GM23338 (cell line): Measurements from ENCODE around the gene CENPP. TPM values are rescaled to one million over a fixed set of nuclear protein-coding genes. Genes with fewer than 3 reads are reported as not detected.

Source experiments
- ATAC-seq: fragments of 200-7000 bp; cut with Tn5 transposase; 3 replicates; pipeline ENCODE4 v1.9.1; 2020
- DNase-seq: peaks from one replicate; pipeline ENCODE4 v3.0.0-alpha.2; 2015; ENCODE audit warnings: low spot score
- H2AFZ ChIP-seq: fragments of 200-600 bp; sonication (generic); 2 replicates; pipeline ENCODE4 v1.8.0; 2016; ENCODE audit warnings: antibody characterized with exemption, mild to moderate bottlenecking, moderate library complexity
- H3F3A ChIP-seq: fragments of 200-600 bp; sonication (generic); replicated peaks from 2 replicates; pipeline ENCODE4 v1.8.0; 2017; ENCODE audit warnings: antibody characterized with exemption, mixed run types, low read depth
- H3K27ac ChIP-seq: fragments of 200-600 bp; sonication (generic); 2 replicates; pipeline ENCODE4 v1.6.1; 2016; ENCODE audit warnings: low read depth
- H3K27me3 ChIP-seq: fragments of 200-600 bp; sonication (generic); 2 replicates; pipeline ENCODE4 v1.8.0; 2016; ENCODE audit warnings: mild to moderate bottlenecking, mixed run types, moderate library complexity; ENCODE audit not compliant: insufficient read depth
- H3K36me3 ChIP-seq: fragments of 200-600 bp; sonication (generic); 2 replicates; pipeline ENCODE4 v1.8.0; 2016; ENCODE audit warnings: mild to moderate bottlenecking; ENCODE audit not compliant: insufficient read depth
- H3K4me1 ChIP-seq: fragments of 200-600 bp; sonication (generic); 2 replicates; pipeline ENCODE4 v1.8.0; 2016; ENCODE audit warnings: mild to moderate bottlenecking, moderate library complexity; ENCODE audit not compliant: insufficient read depth
- H3K4me2 ChIP-seq: fragments of 200-600 bp; sonication (generic); 2 replicates; pipeline ENCODE4 v1.7.1; 2017; ENCODE audit warnings: mixed run types
- H3K4me3 ChIP-seq: fragments of 200-600 bp; sonication (generic); 2 replicates; pipeline ENCODE4 v1.6.1; 2016; ENCODE audit warnings: mixed run types
- H3K79me2 ChIP-seq: fragments of 200-600 bp; sonication (generic); replicated peaks from 2 replicates; pipeline ENCODE4 v1.8.0; 2017; ENCODE audit warnings: mild to moderate bottlenecking; ENCODE audit not compliant: insufficient read depth
- H3K9me2 ChIP-seq: fragments of 200-600 bp; sonication (generic); 2 replicates; pipeline ENCODE4 v1.8.0; 2017; ENCODE audit not compliant: insufficient read depth
- H4K20me1 ChIP-seq: fragments of 200-600 bp; sonication (generic); replicated peaks from 2 replicates; pipeline ENCODE4 v1.8.0; 2017; ENCODE audit warnings: mild to moderate bottlenecking; ENCODE audit not compliant: insufficient read depth
- H3K27ac Mint-ChIP-seq: 2 replicates; pipeline ENCODE4 v1.8.0; 2020; ENCODE audit warnings: inconsistent platforms, mild to moderate bottlenecking, moderate library complexity, mixed read lengths
- H3K27me3 Mint-ChIP-seq: 3 replicates; pipeline ENCODE4 v1.8.0; 2022; ENCODE audit warnings: low read depth, mild to moderate bottlenecking, moderate library complexity, mixed read lengths, inconsistent platforms; ENCODE audit not compliant: insufficient read depth, poor library complexity
- H3K36me3 Mint-ChIP-seq: 3 replicates; pipeline ENCODE4 v1.8.0; 2021; ENCODE audit warnings: low read depth, mild to moderate bottlenecking, inconsistent platforms, moderate library complexity, mixed read lengths
- H3K4me1 Mint-ChIP-seq: 3 replicates; pipeline ENCODE4 v1.8.0; 2020; ENCODE audit warnings: mild to moderate bottlenecking, inconsistent platforms, mixed read lengths
- H3K4me3 Mint-ChIP-seq: 3 replicates; pipeline ENCODE4 v1.8.0; 2021; ENCODE audit warnings: moderate library complexity, mild to moderate bottlenecking, inconsistent platforms, mixed read lengths
- H3K9me3 Mint-ChIP-seq: 3 replicates; pipeline ENCODE4 v1.8.0; 2020; ENCODE audit warnings: moderate library complexity, mild to moderate bottlenecking, inconsistent platforms, mixed read lengths
- EZH2 ChIP-seq: fragments of 200-600 bp; sonication (generic); IDR thresholded peaks from one replicate; pipeline ENCODE4 v1.8.0; 2017; ENCODE audit warnings: antibody characterized with exemption, mild to moderate bottlenecking, low read depth; ENCODE audit not compliant: unreplicated experiment
- EZH2phosphoT487 ChIP-seq: fragments of 200-600 bp; sonication (generic); IDR thresholded peaks from one replicate; pipeline ENCODE4 v1.8.1; 2018; ENCODE audit warnings: antibody characterized with exemption; ENCODE audit not compliant: unreplicated experiment
- JUNB ChIP-seq: IDR thresholded peaks from one replicate; pipeline ENCODE4 v1.6.1; 2016; ENCODE audit warnings: antibody characterized with exemption; ENCODE audit not compliant: unreplicated experiment
- NANOG ChIP-seq: IDR thresholded peaks from 2 replicates; pipeline ENCODE4 v1.6.1; 2016; ENCODE audit warnings: antibody characterized with exemption, borderline replicate concordance
- POLR2AphosphoS5 ChIP-seq: IDR thresholded peaks from 2 replicates; pipeline ENCODE4 v1.6.1; 2016; ENCODE audit warnings: antibody characterized with exemption, low read depth
- STAT1 ChIP-seq: IDR thresholded peaks from one replicate; pipeline ENCODE4 v1.6.1; 2016; ENCODE audit warnings: antibody characterized with exemption; ENCODE audit not compliant: unreplicated experiment
- ZNF114 ChIP-seq: fragments of 250-450 bp; sonication (Bioruptor Pico); IDR thresholded peaks from 2 replicates; pipeline ENCODE4 v1.5.0; 2020; ENCODE audit warnings: mild to moderate bottlenecking, moderate library complexity
- ZNF331 ChIP-seq: fragments of 250-450 bp; sonication (Bioruptor Pico); IDR thresholded peaks from 2 replicates; pipeline ENCODE4 v1.5.0; 2020; ENCODE audit warnings: low read depth, mild to moderate bottlenecking, moderate library complexity
- ZNF462 ChIP-seq: fragments of 250-450 bp; sonication (Bioruptor Pico); IDR thresholded peaks from 2 replicates; pipeline ENCODE4 v1.5.0; 2020; ENCODE audit warnings: mild to moderate bottlenecking, moderate library complexity
- polyA plus RNA-seq: library from polyadenylated mRNA; unstranded; fragments of >200 nt; fragmentation: Nextera tagmentation; extraction: Ambion mirVana; gene quantifications from 2 replicates; pipeline ENCODE4 v1.2.1, GENCODE V29; 2016
- total RNA-seq: library from RNA; depleted of rRNA; stranded (reverse); fragments of >200 nt; shearing (Covaris generic); gene quantifications from 2 replicates; pipeline ENCODE4 v1.2.3, GENCODE V29; 2014
- TF ChIP-seq, protein P1 (sequence below): IDR thresholded peaks from 2 replicates; pipeline ENCODE4 v1.6.1; 2016; ENCODE audit warnings: antibody characterized with exemption
- TF ChIP-seq, protein P2 (sequence below), 2 experiments: fragments of 200-600 bp in 1 of 2; sonication (generic) in 1 of 2; conservative IDR thresholded peaks; 2 replicates each; pipeline versions ENCODE4 v1.5.1 to v1.6.1; 2016 to 2017; ENCODE audit warnings: antibody characterized with exemption in 2 of 2, low read depth in 2 of 2, mild to moderate bottlenecking in 2 of 2, moderate library complexity in 1 of 2
- TF ChIP-seq, protein P3 (sequence below): IDR thresholded peaks from one replicate; pipeline ENCODE4 v1.6.1; 2018; ENCODE audit warnings: antibody characterized with exemption; ENCODE audit not compliant: unreplicated experiment

CENPP gene
- total and polyA plus RNA-seq, 2 experiments from 2014 or later, result 11.0 to 12.6 TPM

- TF ChIP-seq EZH2, result no peak
- no peak for TF ChIP-seq EZH2phosphoT487
- no peak for TF ChIP-seq JUNB
- no peak for TF ChIP-seq STAT1
- TF ChIP-seq POLR2AphosphoS5, result no peak
- TF ChIP-seq ZNF114 (CRISPR knock-in tag), result no peak
- TF ChIP-seq, protein P1, sequence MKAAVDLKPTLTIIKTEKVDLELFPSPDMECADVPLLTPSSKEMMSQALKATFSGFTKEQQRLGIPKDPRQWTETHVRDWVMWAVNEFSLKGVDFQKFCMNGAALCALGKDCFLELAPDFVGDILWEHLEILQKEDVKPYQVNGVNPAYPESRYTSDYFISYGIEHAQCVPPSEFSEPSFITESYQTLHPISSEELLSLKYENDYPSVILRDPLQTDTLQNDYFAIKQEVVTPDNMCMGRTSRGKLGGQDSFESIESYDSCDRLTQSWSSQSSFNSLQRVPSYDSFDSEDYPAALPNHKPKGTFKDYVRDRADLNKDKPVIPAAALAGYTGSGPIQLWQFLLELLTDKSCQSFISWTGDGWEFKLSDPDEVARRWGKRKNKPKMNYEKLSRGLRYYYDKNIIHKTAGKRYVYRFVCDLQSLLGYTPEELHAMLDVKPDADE, result no peak
- TF ChIP-seq ZNF331 (CRISPR knock-in tag), result no peak
- TF ChIP-seq, protein P2, sequence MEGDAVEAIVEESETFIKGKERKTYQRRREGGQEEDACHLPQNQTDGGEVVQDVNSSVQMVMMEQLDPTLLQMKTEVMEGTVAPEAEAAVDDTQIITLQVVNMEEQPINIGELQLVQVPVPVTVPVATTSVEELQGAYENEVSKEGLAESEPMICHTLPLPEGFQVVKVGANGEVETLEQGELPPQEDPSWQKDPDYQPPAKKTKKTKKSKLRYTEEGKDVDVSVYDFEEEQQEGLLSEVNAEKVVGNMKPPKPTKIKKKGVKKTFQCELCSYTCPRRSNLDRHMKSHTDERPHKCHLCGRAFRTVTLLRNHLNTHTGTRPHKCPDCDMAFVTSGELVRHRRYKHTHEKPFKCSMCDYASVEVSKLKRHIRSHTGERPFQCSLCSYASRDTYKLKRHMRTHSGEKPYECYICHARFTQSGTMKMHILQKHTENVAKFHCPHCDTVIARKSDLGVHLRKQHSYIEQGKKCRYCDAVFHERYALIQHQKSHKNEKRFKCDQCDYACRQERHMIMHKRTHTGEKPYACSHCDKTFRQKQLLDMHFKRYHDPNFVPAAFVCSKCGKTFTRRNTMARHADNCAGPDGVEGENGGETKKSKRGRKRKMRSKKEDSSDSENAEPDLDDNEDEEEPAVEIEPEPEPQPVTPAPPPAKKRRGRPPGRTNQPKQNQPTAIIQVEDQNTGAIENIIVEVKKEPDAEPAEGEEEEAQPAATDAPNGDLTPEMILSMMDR (conservative IDR thresholded peaks at IDR 0.05; ENCODE audit: low read depth in 2 of 2), result no peak
- TF ChIP-seq NANOG, result no peak
Measured at GRCh38 chr9:92638621-92639101, 312.9 kb downstream of the CENPP start (continued).

- Mint-ChIP-seq H3K9me3 (no peaks in the 10 kb centered on the region), H3K36me3 (peaks cover 33% of the 10 kb centered on the region), H3K27me3 (peaks cover 8% of the 10 kb centered on the region), H3K4me3 (no peak overlapping the region), H3K4me1 (no peaks in the 10 kb centered on the region; the same call in 1 of the 3 replicates), H3K27ac (no peak overlapping the region)
- DNase-seq (no peak), ATAC-seq (no peak)
- peaks cover 8% of the 10 kb centered on the region for H4K20me1 ChIP-seq
- no peaks in the 10 kb centered on the region for H3K27me3 ChIP-seq
- no peaks in the 10 kb centered on the region for H3K9me2 ChIP-seq
- no peak overlapping the region for H3K4me2 ChIP-seq
- H3K27ac ChIP-seq, result no peak overlapping the region
- no peak overlapping the region for H2AFZ ChIP-seq
- H3K79me2 ChIP-seq, result no peaks in the 10 kb centered on the region
- H3F3A ChIP-seq, result 0 out of 2 replicates have a peak, but pooled peaks cover 4% of the 10 kb centered on the region
- no peaks in the 10 kb centered on the region; the same call in 1 of the 2 replicates for H3K36me3 ChIP-seq
- no peaks in the 10 kb centered on the region for H3K4me1 ChIP-seq
- no peak overlapping the region for H3K4me3 ChIP-seq
- TF ChIP-seq EZH2phosphoT487 (no peak), ZNF462 (CRISPR knock-in tag) (no peak), JUNB (no peak), EZH2 (no peak), POLR2AphosphoS5 (no peak), STAT1 (no peak)
- TF ChIP-seq, protein P3, sequence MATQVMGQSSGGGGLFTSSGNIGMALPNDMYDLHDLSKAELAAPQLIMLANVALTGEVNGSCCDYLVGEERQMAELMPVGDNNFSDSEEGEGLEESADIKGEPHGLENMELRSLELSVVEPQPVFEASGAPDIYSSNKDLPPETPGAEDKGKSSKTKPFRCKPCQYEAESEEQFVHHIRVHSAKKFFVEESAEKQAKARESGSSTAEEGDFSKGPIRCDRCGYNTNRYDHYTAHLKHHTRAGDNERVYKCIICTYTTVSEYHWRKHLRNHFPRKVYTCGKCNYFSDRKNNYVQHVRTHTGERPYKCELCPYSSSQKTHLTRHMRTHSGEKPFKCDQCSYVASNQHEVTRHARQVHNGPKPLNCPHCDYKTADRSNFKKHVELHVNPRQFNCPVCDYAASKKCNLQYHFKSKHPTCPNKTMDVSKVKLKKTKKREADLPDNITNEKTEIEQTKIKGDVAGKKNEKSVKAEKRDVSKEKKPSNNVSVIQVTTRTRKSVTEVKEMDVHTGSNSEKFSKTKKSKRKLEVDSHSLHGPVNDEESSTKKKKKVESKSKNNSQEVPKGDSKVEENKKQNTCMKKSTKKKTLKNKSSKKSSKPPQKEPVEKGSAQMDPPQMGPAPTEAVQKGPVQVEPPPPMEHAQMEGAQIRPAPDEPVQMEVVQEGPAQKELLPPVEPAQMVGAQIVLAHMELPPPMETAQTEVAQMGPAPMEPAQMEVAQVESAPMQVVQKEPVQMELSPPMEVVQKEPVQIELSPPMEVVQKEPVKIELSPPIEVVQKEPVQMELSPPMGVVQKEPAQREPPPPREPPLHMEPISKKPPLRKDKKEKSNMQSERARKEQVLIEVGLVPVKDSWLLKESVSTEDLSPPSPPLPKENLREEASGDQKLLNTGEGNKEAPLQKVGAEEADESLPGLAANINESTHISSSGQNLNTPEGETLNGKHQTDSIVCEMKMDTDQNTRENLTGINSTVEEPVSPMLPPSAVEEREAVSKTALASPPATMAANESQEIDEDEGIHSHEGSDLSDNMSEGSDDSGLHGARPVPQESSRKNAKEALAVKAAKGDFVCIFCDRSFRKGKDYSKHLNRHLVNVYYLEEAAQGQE, result no peak
Measured at GRCh38 chr9:92639124-92639523, 313.4 kb downstream of the CENPP start.
